Stomach smooth muscle (tissue), 2 donors: ENCODE measurements around the gene RUBCNL.
A peak's percentile ranks its signal among the peaks of the same experiment; 100 is the strongest.

Source experiments
- H3K27ac ChIP-seq: one replicate; pipeline ENCODE4 v1.7.0; 2013; ENCODE audit warnings: mild to moderate bottlenecking, low read length, inconsistent platforms
- H3K27me3 ChIP-seq, 2 donors: one replicate each; pipeline ENCODE4 v1.7.0; 2013; ENCODE audit warnings: low read length in 2 of 2; ENCODE audit not compliant: insufficient read depth in 2 of 2, control insufficient read depth in 1 of 2
- H3K36me3 ChIP-seq, 2 donors: one replicate each; pipeline ENCODE4 v1.7.0; 2013; ENCODE audit warnings: low read length in 2 of 2; ENCODE audit not compliant: control insufficient read depth in 2 of 2, insufficient read depth in 2 of 2
- H3K4me1 ChIP-seq: one replicate; pipeline ENCODE4 v1.7.0; 2013; ENCODE audit warnings: low read length; ENCODE audit not compliant: control insufficient read depth, insufficient read depth
- H3K4me3 ChIP-seq, 2 donors: one replicate each; pipeline ENCODE4 v1.7.0; 2013; ENCODE audit warnings: low read length in 2 of 2
- H3K9ac ChIP-seq, 2 donors: one replicate each; pipeline ENCODE4 v1.7.0; 2013; ENCODE audit warnings: low read length in 2 of 2, mild to moderate bottlenecking in 1 of 2
- H3K9me3 ChIP-seq, 2 donors: one replicate each; pipeline ENCODE4 v1.7.0; 2013; ENCODE audit warnings: low read length in 2 of 2; ENCODE audit not compliant: control insufficient read depth in 2 of 2
- donor health status: healthy.
- donor health status: Pancreatic carcinoma.

The RUBCNL gene

GRCh38 chr13:46388846-46389245 is 1.8 kb upstream of the RUBCNL start:
- Histone ChIP-seq H3K4me1 (peaks cover 4% of the 10 kb centered on the region), H3K27me3 (peaks cover 9 to 12% of the 10 kb centered on the region in 2 donors), H3K9me3 (no peaks in the 10 kb centered on the region), H3K36me3 (no peaks in the 10 kb centered on the region), H3K9ac (no peak overlapping the region), H3K4me3 (no peak overlapping the region), H3K27ac (no peak overlapping the region)

- H3K4me1 ChIP-seq = peaks cover 4% of the 10 kb centered on the region
- no peaks in the 10 kb centered on the region for H3K9me3 ChIP-seq
- no peak overlapping the region for H3K4me3 ChIP-seq
- H3K27me3 ChIP-seq = peaks cover 9 to 12% of the 10 kb centered on the region in 2 donors
- H3K27ac ChIP-seq = no peak overlapping the region
- no peaks in the 10 kb centered on the region for H3K36me3 ChIP-seq
- no peak overlapping the region for H3K9ac ChIP-seq
Measured at GRCh38 chr13:46388308-46388707, 1.3 kb upstream of the RUBCNL start.

DNA sequence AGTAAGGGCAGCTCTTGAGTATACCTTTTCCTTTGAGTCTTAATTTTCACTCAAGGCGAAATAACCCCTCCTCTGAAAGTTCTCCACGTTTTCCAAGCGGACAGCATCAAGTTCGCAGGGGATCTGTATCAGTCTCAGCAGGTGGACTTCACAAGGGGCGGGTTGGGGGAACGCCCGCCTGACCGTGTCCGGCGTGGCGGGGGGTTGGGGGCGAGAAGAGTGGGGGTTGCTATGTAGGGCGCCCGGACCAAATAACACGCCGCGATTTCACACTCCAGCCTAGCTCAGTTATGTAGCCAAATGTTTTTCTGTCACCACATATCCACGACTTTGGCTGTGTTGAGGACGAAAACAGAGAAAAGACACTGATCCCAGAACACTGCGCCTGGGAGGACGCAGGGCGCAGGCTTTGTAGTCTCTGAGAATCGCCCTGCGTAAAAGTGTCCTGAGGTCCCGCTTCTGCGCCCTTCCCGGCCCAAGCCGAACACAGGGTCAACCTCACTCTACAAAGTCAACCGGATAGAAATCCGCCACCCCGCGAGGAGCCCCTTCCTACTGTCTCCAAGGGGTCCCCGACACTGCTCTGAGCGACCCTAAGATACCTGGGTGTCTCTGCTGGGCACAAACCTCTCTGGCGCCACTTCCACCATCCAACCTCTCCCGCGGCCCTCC is 524 bp downstream of the RUBCNL start:
- Histone ChIP-seq H3K27me3 (peaks cover 9 to 12% of the 10 kb centered on the region in 2 donors), H3K9me3 (no peaks in the 10 kb centered on the region), H3K4me3 (peak overlapping the region; percentile 18 to 52), H3K9ac (no peak overlapping the region), H3K36me3 (no peaks in the 10 kb centered on the region), H3K4me1 (peaks cover 4% of the 10 kb centered on the region), H3K27ac (no peak overlapping the region)

- H3K36me3 ChIP-seq = no peaks in the 10 kb centered on the region
- H3K9me3 ChIP-seq = no peaks in the 10 kb centered on the region
- H3K27me3 ChIP-seq = peaks cover 9 to 12% of the 10 kb centered on the region in 2 donors
- no peak overlapping the region for H3K9ac ChIP-seq
- no peak overlapping the region for H3K4me3 ChIP-seq
- H3K27ac ChIP-seq = no peak overlapping the region
- peaks cover 4% of the 10 kb centered on the region for H3K4me1 ChIP-seq
Measured at GRCh38 chr13:46385946-46386345, 1.1 kb downstream of the RUBCNL start.

GRCh38 chr13:46383383-46383782 is 3.7 kb downstream of the RUBCNL start:
- Histone ChIP-seq H3K36me3 (no peaks in the 10 kb centered on the region), H3K9ac (no peak overlapping the region), H3K27ac (no peak overlapping the region)

DNA sequence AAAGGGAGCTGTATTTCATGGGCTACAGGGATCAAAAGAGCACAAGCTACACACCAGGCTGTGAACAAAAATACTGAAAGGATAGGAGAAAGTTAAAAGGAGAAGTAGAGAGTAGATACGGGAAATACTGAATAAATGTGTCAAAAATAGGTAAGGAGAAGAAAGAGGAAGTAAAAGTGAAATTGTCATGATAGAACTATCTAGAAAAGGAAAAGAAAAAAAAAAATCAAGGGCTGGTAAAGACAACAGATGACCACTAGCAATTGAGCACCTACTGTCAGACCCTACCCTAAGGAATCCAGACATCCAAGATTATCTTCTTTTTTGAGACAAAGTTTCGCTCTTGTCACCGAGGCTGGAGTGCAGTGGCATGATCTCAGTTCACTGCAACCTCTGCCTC is 4.8 kb downstream of the RUBCNL start:
- Histone ChIP-seq H3K4me3 (no peak overlapping the region), H3K9ac (no peak overlapping the region), H3K27me3 (peaks cover 3 to 7% of the 10 kb centered on the region in 2 donors), H3K36me3 (no peaks in the 10 kb centered on the region), H3K27ac (no peak overlapping the region), H3K9me3 (no peaks in the 10 kb centered on the region), H3K4me1 (peaks cover 2% of the 10 kb centered on the region)

More at GRCh38 chr13:46383383-46383782, 3.7 kb downstream of the RUBCNL start:
- Histone ChIP-seq H3K4me1 (peaks cover 4% of the 10 kb centered on the region), H3K9me3 (no peaks in the 10 kb centered on the region), H3K4me3 (no peak overlapping the region), H3K27me3 (peaks cover 9 to 12% of the 10 kb centered on the region in 2 donors)

- no peaks in the 10 kb centered on the region for H3K27me3 ChIP-seq
- no peaks in the 10 kb centered on the region for H3K9me3 ChIP-seq
- no peaks in the 10 kb centered on the region for H3K4me1 ChIP-seq
- H3K27ac ChIP-seq = no peak overlapping the region
- H3K4me3 ChIP-seq = no peak overlapping the region
- no peak overlapping the region for H3K9ac ChIP-seq
- no peaks in the 10 kb centered on the region for H3K36me3 ChIP-seq
Measured at GRCh38 chr13:46380242-46380641, 6.8 kb downstream of the RUBCNL start.

GRCh38 chr13:46379611-46380010 is 7.4 kb downstream of the RUBCNL start:
- Histone ChIP-seq H3K27ac (no peak overlapping the region), H3K9ac (no peak overlapping the region), H3K27me3 (no peaks in the 10 kb centered on the region), H3K36me3 (no peaks in the 10 kb centered on the region), H3K9me3 (no peaks in the 10 kb centered on the region), H3K4me3 (no peak overlapping the region), H3K4me1 (no peaks in the 10 kb centered on the region)

DNA sequence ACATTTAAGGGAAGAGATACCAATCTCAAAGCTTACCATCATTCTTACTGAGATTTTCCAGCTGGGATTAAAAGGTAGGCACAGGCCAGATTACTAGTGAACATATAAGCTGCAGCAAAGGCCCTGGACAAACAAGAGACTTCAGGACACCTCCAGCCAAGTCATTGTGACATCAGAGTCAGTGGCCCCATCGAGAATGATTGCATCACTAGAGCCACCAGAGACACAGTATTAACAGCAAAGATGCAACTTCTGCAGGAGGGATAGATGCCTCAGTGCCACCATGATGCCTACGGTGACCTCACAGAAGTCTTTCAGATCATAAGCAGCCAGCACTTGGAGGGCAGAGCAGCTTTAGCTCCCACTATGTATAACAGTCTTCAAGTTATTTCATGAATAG is 8.6 kb downstream of the RUBCNL start:
- H3K36me3 ChIP-seq = no peaks in the 10 kb centered on the region
- no peak overlapping the region for H3K4me3 ChIP-seq
- no peaks in the 10 kb centered on the region for H3K4me1 ChIP-seq
- H3K9me3 ChIP-seq = no peaks in the 10 kb centered on the region
- no peak overlapping the region for H3K27ac ChIP-seq
- no peaks in the 10 kb centered on the region for H3K27me3 ChIP-seq
- H3K9ac ChIP-seq = no peak overlapping the region

DNA sequence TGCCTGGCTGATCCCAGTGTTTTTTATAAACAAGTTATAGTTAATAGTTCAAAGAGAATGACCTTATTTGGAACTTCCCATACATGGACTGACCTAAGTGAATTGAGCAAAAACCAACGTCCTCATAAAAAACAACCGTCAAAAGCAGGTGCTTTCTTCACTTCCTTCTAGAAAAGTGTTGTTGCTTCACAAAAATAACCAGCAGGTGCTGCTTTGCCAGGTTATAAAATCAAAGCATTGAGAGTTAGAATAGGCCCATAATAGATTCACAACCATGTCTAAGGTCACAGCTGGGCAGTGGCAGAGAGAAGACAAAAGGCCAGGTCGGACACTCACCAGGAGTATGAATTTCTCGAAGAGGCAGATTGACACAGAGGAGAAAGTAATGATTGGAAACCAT is 9.5 kb downstream of the RUBCNL start:
- Histone ChIP-seq H3K9me3 (no peaks in the 10 kb centered on the region), H3K36me3 (no peaks in the 10 kb centered on the region), H3K4me3 (no peak overlapping the region), H3K4me1 (no peaks in the 10 kb centered on the region), H3K27ac (no peak overlapping the region), H3K27me3 (no peaks in the 10 kb centered on the region), H3K9ac (no peak overlapping the region)

- Histone ChIP-seq H3K4me1 (no peaks in the 10 kb centered on the region), H3K9ac (no peak overlapping the region), H3K27me3 (no peaks in the 10 kb centered on the region), H3K36me3 (no peaks in the 10 kb centered on the region), H3K9me3 (no peaks in the 10 kb centered on the region), H3K27ac (no peak overlapping the region), H3K4me3 (no peak overlapping the region)
Measured at GRCh38 chr13:46374710-46375109, 12.3 kb downstream of the RUBCNL start.
